HG02970 (cell line): ENCODE results near the gene RASGRP3.

Experiments
- ATAC-seq: cut with Tn5 transposase; IDR thresholded peaks from one replicate; pipeline ENCODE4 v1.9.1; 2021; ENCODE audit warnings: mild to moderate bottlenecking, moderate library complexity, moderate number of reproducible peaks; ENCODE audit not compliant: unreplicated experiment, low FRiP score

The RASGRP3 gene

DNA sequence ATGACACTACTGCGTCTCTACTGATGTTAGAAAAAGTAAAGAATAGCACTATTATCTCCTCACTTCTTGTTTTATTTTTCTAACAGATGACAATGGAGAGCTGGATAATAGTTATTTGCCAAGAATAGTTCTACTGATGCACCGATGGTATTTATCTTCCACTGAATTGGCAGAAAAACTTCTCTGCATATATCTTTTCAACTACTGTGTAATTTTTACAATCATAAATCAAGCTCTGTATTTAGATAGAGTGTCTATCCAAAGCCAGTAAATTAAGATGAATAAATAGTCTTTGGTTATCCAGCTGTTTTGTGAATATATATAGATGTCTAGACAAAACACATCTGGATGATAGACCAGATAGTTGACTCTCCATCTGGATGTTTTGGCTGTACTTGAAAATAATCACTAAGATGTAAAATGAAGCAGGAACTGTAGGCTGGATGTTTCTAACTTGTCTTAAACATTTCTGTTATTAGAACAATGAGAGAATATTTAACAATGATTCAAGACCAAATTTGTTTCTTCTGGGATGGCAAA lies 40.1 kb downstream of the RASGRP3 start:
- no peak for ATAC-seq

- ATAC-seq = no peak
Observed at GRCh38 chr2:33518200-33518599, 41.8 kb downstream of the RASGRP3 start.

DNA sequence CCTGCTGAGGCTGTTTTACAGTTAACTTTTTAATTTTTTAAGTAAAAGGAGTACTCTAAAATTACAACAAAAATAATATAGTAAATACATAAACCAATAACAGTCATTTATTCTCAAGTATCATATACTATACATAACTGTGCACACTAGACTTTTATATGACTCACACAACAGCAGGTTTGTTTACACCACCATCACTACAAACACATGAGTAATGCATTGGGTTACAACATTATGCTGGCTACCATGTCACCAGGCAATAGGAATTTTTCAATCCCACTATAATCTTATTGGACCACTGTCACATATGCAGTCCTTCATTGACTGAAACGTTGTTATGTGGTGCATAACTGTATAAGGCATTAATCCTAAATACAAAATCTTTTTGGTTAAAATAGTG lies 42.5 kb downstream of the RASGRP3 start:
- no peak for ATAC-seq

GRCh38 chr2:33521791-33522281 lies 45.4 kb downstream of the RASGRP3 start:
- ATAC-seq = no peak

DNA sequence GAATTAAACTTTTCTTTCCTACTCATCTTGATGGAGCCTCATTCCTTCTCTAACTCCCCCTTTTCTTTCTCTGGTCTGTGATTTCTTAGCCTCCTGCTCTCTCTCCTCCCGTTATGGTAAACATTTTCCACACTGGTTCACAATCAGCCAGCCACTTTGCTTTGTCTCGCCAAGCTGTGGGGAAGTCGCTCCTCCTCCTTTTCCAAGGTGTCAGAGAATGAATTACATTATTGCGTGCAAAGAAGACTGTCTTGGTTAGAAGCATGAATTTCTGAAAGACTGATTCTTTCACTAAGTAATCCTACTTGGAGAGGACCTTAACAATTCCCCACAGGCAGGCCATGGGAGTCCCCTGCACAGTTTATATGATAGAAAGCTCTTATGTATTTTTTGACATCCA lies 46.1 kb downstream of the RASGRP3 start:
- no peak for ATAC-seq

- no peak for ATAC-seq
Observed at GRCh38 chr2:33525666-33526065, 49.2 kb downstream of the RASGRP3 start.

DNA sequence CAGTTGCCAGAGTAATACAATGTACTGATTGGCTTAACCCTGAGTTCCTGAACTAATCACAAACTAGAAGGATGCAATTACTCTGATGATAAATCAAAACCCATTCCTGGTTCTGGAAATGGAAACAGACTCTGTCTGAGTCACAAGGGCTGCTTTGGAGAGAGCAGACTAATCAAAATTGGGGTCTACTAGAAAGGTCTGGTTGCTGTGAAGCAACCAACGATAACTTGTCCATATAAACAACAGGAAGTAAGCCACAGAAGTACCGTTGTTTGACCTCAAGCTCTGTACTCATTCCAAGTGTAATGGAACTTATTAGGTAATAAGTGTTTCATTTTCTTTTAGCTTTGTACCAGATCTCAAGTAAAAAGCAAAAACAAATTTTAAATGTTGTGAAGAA lies 49.7 kb downstream of the RASGRP3 start:
- ATAC-seq = no peak

DNA sequence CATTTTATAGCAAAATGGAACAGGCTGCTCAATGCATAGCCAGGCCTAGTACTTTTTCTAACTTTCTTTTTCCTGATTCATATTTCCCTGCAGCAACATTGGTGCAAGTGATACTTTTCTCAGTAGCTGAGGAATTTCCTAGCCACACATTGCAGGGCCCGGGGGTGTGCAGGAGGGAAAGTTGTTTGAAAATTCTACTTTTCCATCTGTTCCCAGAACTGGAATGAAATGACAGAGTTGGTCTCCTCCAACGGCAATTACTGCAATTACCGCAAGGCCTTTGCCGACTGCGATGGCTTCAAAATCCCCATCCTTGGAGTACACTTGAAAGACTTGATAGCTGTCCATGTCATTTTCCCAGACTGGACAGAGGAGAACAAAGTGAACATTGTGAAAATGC lies 50.5 kb downstream of the RASGRP3 start:
- no peak for ATAC-seq

DNA sequence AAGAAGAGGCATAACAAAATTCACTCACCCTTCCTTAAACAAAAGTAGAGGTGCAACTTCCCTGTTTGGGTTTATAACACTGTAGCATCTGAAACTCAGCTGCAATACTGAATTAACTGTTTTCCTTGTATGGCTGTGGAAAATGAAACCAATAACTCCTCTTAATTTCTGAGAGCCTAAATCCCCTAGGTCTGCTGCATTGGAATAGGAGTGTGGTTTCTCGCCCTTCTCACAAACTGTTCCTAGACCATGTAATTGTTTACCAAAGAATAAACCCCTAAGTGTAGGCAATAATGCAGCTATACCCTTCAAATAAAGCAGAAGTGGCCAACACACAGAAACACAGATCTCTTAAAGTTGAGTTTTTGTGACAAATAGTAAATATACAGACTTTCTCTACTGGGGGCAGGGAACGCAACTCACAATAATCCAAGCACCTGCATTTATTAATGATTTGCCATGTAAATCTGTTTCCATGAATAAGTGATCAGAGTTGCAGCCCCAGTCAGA lies 52.0 kb downstream of the RASGRP3 start:
- no peak for ATAC-seq

GRCh38 chr2:33529771-33530481 lies 53.5 kb downstream of the RASGRP3 start:
- no peak for ATAC-seq

- ATAC-seq = no peak
Observed at GRCh38 chr2:33530690-33531548, 54.5 kb downstream of the RASGRP3 start.

- ATAC-seq = no peak
Observed at GRCh38 chr2:33531549-33532059, 55.2 kb downstream of the RASGRP3 start.

- no peak for ATAC-seq
Observed at GRCh38 chr2:33532146-33532545, 55.7 kb downstream of the RASGRP3 start.

DNA sequence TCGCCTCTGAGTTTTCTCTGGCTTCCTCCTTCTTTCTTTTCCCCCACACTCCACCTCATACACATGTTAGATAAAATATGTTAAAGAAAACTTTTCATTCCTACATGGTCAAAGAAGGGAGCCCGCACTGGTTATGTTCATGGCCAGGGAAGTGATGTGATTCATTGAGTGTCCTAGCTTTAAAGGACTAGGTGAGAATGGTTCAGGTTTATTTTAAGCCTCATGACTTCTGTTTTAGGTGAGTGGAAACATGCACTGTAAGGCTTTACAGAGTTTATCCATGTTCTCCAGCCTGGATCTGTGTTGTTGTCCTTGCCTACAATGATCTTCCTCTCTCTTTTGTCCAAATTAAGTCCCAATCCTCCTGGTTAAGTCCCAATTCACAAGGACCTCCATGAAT lies 56.5 kb downstream of the RASGRP3 start:
- no peak for ATAC-seq

DNA sequence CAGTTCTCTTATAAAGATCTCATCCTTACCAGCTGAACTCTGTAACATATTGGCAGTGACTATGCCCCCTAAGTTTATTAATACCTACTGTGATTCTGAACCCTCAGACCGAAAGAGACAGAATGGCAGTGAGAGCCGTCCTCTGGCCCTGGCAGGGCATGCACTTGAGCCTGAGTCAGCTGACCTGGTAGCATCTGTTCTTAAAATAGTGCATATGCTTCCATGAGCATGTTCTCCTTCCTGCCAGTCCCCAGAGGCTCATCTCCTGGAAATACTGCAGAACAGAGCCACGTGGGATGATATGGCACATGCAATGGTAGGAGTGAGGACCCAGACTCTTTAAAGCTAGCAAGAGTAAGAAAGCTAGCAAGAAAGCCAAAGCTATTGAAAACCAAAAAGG lies 59.0 kb downstream of the RASGRP3 start:
- ATAC-seq = no peak

GRCh38 chr2:33541243-33541642 lies 64.8 kb downstream of the RASGRP3 start:
- no peak for ATAC-seq

GRCh38 chr2:33550206-33550605 lies 73.8 kb downstream of the RASGRP3 start:
- no peak for ATAC-seq

- no peak for ATAC-seq
Observed at GRCh38 chr2:33552758-33553461, 76.5 kb downstream of the RASGRP3 start.

- ATAC-seq = no peak
Observed at GRCh38 chr2:33555681-33556080, 79.2 kb downstream of the RASGRP3 start.

DNA sequence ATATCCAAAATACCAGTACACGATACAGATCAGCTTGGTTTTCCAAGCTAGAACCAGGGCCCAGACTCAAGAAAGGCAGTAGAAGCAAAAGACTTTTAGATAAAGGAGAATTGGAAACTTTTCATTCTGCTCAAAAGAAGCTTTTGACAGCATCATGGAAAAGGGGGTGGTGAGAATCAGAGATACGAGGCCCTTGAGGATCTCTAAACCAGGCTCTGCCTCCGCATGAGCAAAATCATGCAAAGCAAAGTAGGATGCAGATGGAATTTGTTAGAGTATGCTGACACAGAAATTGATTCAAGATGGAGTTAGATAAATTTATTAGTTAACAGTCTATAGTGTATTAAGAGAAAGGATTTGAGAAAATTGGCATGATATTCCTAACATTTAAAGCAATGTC lies 82.9 kb downstream of the RASGRP3 start:
- ATAC-seq = no peak
